ENCODE results near the gene FOXK2. TPM values are rescaled to one million over a fixed set of nuclear protein-coding genes. Genes with fewer than 3 reads are reported as not detected.

Gene FOXK2
- total RNA-seq, 1 experiment from 2014 or later: 78.9 TPM

DNA sequence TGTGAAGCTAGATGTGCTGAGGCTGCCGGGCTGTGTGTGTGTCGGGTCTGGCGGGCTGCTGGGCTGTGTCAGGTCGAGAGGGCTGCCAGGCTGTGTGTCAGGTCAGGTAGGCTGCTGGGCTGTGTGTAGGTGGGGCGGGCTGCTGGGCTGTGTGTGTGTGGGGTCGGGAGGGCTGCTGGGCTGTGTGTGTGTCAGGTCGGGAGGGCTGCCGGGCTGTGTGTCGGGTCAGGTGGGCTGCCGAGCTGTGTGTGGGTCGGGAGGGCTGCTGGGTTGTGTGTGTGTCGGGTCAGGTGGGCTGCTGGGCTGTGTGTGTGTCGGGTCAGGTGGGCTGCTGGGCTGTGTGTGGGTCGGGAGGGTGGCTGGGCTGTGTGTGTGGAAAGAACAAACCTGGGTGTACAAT is 120.1 kb downstream of the FOXK2 start:
- H3K79me2 ChIP-seq (ENCODE audit: low read depth): peaks cover 70% of the 10 kb centered on the region
- ChIA-PET POLR2A (ENCODE audit: unreplicated experiment) (no interaction called here), CTCF (interaction anchor here (0.6 kb wide), 1 partner anchor 76 kb away, joined by 4 read pairs; no protein-coding TSS in a partner anchor)
- H3K4me3 ChIP-seq: no peak overlapping the region
- no peaks in the 10 kb centered on the region for H3K9me2 ChIP-seq (ENCODE audit: insufficient read depth)
- no peak for TF ChIP-seq EZH2 (IDR thresholded peaks at IDR 0.05; ENCODE audit: low read depth)
- TF ChIP-seq, protein P1, sequence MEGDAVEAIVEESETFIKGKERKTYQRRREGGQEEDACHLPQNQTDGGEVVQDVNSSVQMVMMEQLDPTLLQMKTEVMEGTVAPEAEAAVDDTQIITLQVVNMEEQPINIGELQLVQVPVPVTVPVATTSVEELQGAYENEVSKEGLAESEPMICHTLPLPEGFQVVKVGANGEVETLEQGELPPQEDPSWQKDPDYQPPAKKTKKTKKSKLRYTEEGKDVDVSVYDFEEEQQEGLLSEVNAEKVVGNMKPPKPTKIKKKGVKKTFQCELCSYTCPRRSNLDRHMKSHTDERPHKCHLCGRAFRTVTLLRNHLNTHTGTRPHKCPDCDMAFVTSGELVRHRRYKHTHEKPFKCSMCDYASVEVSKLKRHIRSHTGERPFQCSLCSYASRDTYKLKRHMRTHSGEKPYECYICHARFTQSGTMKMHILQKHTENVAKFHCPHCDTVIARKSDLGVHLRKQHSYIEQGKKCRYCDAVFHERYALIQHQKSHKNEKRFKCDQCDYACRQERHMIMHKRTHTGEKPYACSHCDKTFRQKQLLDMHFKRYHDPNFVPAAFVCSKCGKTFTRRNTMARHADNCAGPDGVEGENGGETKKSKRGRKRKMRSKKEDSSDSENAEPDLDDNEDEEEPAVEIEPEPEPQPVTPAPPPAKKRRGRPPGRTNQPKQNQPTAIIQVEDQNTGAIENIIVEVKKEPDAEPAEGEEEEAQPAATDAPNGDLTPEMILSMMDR (conservative IDR thresholded peaks at IDR 0.05): no peak
- H3K4me1 ChIP-seq (replicated peaks; ENCODE audit: insufficient read depth): no peaks in the 10 kb centered on the region
- peaks cover 7% of the 10 kb centered on the region; the same call in 1 of the 2 replicates for H3F3A ChIP-seq (ENCODE audit: insufficient read depth, low read depth)
- no peak for DNase-seq
- H3K9me3 ChIP-seq (ENCODE audit: insufficient read depth, low read depth): peaks cover 8% of the 10 kb centered on the region; the same call in 1 of the 2 replicates
- BruUV-seq (replicated peaks): no TSS peak
- H3K27ac ChIP-seq: no peak overlapping the region
- no peak overlapping the region for H2AFZ ChIP-seq
- H4K20me1 ChIP-seq (ENCODE audit: insufficient read depth): peaks cover 18% of the 10 kb centered on the region
- no peaks in the 10 kb centered on the region for H3K27me3 ChIP-seq (ENCODE audit: insufficient read depth, low read depth)
- no peak overlapping the region for H3K4me2 ChIP-seq
- H3K36me3 ChIP-seq (ENCODE audit: low read depth): no peaks in the 10 kb centered on the region
- intact Hi-C loops (cut with micrococcal nuclease; ENCODE audit: unreplicated experiment): loop anchor here (10.0 kb wide), 1 partner anchor 75 kb away; the partner anchor contains the start of gene FN3KRP

DNA sequence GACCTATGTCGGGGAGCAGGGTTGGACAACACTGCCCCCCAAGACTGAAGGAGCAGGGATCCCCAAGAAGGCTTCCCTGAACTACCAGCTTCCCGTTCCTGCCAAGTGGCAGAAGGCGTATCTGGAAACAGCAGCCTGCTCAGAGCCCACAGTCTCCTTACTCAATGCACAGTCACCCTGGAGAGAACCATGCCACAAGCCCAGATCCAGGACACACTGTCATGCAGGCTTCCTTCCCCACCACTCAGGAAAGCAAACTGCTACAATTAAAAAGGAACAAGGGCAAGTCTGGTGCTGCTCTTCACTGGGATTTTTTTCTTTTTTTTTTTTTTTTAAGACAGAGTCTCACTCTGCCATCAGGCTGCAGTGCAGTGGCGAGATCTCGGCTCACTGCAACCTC is 120.5 kb downstream of the FOXK2 start:
- no peaks in the 10 kb centered on the region for H3K4me1 ChIP-seq (replicated peaks; ENCODE audit: insufficient read depth)
- POLR2A ChIA-PET (ENCODE audit: unreplicated experiment): interaction anchor here (0.6 kb wide), 1 partner anchor 29 kb away, joined by 7 read pairs; no protein-coding TSS in a partner anchor
- no peak overlapping the region for H2AFZ ChIP-seq
- H3K9me3 ChIP-seq (ENCODE audit: insufficient read depth, low read depth): peaks cover 8% of the 10 kb centered on the region; the same call in 1 of the 2 replicates
- peaks cover 70% of the 10 kb centered on the region for H3K79me2 ChIP-seq (ENCODE audit: low read depth)
- CTCF ChIA-PET: interaction anchor here (0.6 kb wide), 1 partner anchor 29 kb away, joined by 9 read pairs; no protein-coding TSS in a partner anchor
- no peaks in the 10 kb centered on the region for H3K9me2 ChIP-seq (ENCODE audit: insufficient read depth)
- no peak overlapping the region for H3K4me3 ChIP-seq
- DNase-seq: no peak
- no peaks in the 10 kb centered on the region for H3K36me3 ChIP-seq (ENCODE audit: low read depth)
- TF ChIP-seq, protein P1 (conservative IDR thresholded peaks at IDR 0.05): no peak
- TF ChIP-seq EZH2 (IDR thresholded peaks at IDR 0.05; ENCODE audit: low read depth): no peak
- no peaks in the 10 kb centered on the region for H3K27me3 ChIP-seq (ENCODE audit: insufficient read depth, low read depth)
- peaks cover 7% of the 10 kb centered on the region; the same call in 1 of the 2 replicates for H3F3A ChIP-seq (ENCODE audit: insufficient read depth, low read depth)
- intact Hi-C loops (cut with micrococcal nuclease; ENCODE audit: unreplicated experiment): loop anchor here (10.0 kb wide), 1 partner anchor 75 kb away; the partner anchor contains the start of gene FN3KRP
- no peak overlapping the region for H3K4me2 ChIP-seq
- peaks cover 22% of the 10 kb centered on the region for H4K20me1 ChIP-seq (ENCODE audit: insufficient read depth)
- BruUV-seq (replicated peaks): no TSS peak
- H3K27ac ChIP-seq: no peak overlapping the region

DNA sequence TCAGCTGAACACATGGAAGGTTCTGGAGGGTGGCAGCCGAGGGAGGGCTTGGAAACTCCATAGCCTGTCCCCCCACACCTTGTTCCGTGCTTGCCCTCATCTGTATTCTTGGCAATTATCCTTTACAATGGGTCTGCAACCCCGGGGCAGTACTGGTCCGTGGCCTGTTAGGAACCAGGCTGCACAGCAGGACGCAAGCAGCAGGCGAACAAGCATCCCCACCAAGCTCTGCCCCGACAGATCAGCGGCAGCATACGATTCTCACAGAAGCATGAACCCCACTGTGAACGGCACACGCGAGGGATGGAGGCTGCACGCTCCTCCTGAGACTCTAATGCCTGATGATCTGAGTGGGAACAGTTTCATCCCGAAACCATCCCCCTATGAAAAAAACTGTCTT is 122.5 kb downstream of the FOXK2 start:
- peaks cover 80% of the 10 kb centered on the region for H3K79me2 ChIP-seq (ENCODE audit: low read depth)
- no peak for DNase-seq
- no peak overlapping the region for H3K4me2 ChIP-seq
- CTCF ChIA-PET: no interaction called here
- H3K9me2 ChIP-seq (ENCODE audit: insufficient read depth): no peaks in the 10 kb centered on the region
- no TSS peak for BruUV-seq (replicated peaks)
- peaks cover 6% of the 10 kb centered on the region; the same call in 1 of the 2 replicates for H3K9me3 ChIP-seq (ENCODE audit: insufficient read depth, low read depth)
- no peaks in the 10 kb centered on the region for H3K27me3 ChIP-seq (ENCODE audit: insufficient read depth, low read depth)
- H3K27ac ChIP-seq: no peak overlapping the region
- TF ChIP-seq EZH2 (IDR thresholded peaks at IDR 0.05; ENCODE audit: low read depth): no peak
- TF ChIP-seq, protein P1 (conservative IDR thresholded peaks at IDR 0.05): no peak
- no peak overlapping the region for H3K4me3 ChIP-seq
- H3F3A ChIP-seq (ENCODE audit: insufficient read depth, low read depth): peaks cover 7% of the 10 kb centered on the region; the same call in 1 of the 2 replicates
- no peak overlapping the region for H2AFZ ChIP-seq
- peaks cover 41% of the 10 kb centered on the region for H4K20me1 ChIP-seq (ENCODE audit: insufficient read depth)
- H3K36me3 ChIP-seq (ENCODE audit: low read depth): no peaks in the 10 kb centered on the region
- no peaks in the 10 kb centered on the region; the same call in 1 of the 2 replicates for H3K4me1 ChIP-seq (replicated peaks; ENCODE audit: insufficient read depth)
- POLR2A ChIA-PET (ENCODE audit: unreplicated experiment): no interaction called here
- intact Hi-C loops (cut with micrococcal nuclease; ENCODE audit: unreplicated experiment): loop anchor here (10.0 kb wide), 1 partner anchor 73 kb away; the partner anchor contains the start of gene FN3KRP

All from PC-9 (cell line).